ENCODE data around the gene KRTAP10-8.
"Not testable (repeated sequence)": the region's sequence is repeated elsewhere in the genome, so short reads cannot be mapped to it uniquely, and the experiment has no call there.

Gene KRTAP10-8

DNA sequence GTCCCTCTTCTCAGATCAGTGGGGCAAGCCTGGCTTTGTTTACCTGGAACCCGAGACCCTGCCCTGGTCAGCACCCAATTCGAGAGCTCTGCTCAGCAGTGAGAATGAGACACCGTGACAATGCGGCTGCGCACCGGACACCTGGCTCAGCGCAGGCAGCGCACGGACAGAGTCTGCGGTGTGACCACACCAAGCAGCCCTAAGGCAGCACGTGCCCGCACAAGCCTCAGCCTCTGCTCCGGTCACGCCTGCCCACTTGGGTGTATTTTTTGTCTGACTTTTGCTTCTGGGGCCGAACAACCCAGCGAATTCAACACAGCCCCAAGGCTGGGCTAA, 4.7 kb downstream of the KRTAP10-8 start:
- DNase-seq (ENCODE audit: low read depth in 1 of 2, low spot score in 1 of 2): no peak

DNA sequence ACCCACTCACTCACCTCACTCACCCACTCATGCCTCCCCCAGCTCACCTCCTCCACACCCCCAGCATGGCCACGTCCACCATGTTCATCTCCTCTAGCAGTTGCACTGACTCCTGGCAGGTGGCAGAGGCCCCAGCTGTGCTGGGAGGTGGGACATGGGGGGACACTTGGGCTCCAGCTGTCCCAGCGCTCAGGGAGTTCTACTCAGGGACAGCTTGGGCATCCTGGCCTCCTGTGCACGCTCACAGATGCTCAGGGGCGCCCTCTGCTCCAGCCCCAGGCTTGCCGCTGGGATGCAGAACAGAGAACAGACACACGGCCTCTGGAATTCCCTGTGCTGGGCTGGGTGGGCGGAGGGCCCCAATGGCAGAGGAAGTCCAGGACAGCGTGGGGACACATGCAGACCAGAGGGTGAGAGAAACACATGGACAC, 5.2 kb downstream of the KRTAP10-8 start:
- DNase-seq (ENCODE audit: low read depth in 1 of 2, low spot score in 1 of 2): no peak

DNA sequence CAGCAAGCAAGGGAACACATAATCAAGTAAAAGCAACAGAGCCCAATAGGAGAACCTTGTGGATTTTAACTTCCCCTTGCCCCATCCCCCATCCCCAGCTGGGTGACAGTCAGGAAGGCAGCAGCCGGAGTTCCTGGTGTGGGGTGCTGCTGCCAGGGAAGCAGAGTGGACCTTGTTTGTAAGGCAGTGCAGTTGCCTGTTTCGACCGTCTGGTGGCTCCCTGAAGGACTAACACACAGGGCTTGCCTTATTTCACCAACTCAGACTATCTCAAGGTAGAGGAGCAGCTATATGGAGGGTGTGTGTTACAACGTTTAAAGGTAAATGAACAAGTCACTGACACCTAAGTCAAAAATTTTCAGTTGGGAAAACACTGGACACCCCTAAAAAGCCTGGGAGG, 6.6 kb downstream of the KRTAP10-8 start:
- no peak for DNase-seq (ENCODE audit: low read depth in 1 of 2, low spot score in 1 of 2)

DNA sequence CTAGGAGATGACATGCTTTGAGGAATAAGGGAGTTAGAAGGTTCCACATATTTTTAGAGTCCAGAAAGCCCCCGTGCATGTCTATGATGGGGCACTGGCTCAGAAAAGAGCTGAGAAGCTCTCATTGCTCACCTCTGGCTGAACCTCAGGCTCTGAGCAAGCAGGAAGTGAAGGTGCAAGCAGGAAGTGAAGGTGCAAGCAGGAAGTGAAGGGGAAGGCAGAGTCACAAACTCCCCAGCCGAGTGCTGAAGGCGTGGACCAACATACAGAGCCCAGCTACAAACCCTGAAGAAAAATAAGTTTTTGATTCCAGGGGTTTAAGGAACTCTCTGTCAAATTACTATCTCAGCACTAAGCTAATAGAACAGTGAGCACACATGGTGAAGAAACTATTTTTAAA, 7.0 kb downstream of the KRTAP10-8 start:
- peak; percentile 26 to 34 for DNase-seq (ENCODE audit: low read depth in 1 of 2, low spot score in 1 of 2)

DNA sequence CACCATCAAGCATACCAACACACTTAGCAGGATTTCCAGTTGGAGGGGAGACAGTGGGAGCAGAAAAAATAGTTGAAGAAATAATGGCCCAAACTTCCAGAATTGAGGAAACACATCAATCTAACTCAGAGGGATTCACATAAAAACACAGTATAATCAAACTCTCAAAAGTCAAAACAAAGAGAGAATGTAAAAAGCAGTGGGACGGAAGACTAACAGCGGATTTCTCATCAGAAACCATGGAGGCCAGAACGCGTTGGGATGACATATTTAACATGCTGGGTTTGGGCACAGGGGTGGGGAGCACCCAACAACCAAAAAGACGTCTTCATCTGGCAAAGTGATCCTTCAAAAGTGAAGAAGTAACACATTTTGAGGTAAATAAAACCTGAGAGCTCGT, 8.0 kb downstream of the KRTAP10-8 start:
- DNase-seq (ENCODE audit: low read depth in 1 of 2, low spot score in 1 of 2): no peak

DNA sequence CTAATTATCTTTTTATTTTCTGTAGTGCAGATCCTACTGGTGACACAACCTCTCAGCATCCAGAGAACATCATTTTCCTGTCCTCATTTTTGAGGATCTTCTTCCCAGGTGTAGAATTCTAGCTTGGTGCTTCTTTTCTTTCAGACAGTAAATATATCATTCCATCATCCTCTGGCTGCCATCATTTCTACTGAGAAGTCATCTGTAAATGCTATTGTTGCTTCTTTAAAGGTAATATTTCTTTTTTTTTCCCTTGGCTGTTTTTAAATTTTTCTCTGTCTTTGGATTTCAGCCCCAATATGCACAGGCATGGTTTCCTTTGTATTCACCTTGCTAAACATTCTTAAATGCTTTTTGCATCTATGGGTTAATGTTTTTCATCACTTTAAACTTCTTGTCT, 11.7 kb downstream of the KRTAP10-8 start:
- DNase-seq (ENCODE audit: low read depth in 1 of 2, low spot score in 1 of 2): no peak

DNA sequence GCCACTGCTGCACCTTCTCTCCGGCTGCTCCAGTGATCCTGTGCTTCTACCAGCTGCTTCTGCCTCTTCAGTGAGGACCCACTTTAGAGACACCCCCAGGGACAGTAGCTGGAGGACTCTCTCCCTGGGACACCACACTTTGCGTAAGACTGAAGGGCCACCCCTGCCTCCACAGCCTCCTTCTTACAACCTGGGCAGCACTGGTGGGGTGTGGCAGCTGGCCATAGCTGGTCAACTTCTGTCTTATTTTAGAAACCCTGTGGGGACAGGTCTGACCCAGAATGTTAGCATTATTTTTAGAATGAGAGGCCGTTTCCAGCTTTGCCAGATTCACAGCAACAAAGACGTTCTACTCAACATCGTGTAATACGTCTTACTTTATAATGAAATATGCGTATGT, 13.9 kb downstream of the KRTAP10-8 start:
- no peak for DNase-seq (ENCODE audit: low read depth in 1 of 2, low spot score in 1 of 2)

DNA sequence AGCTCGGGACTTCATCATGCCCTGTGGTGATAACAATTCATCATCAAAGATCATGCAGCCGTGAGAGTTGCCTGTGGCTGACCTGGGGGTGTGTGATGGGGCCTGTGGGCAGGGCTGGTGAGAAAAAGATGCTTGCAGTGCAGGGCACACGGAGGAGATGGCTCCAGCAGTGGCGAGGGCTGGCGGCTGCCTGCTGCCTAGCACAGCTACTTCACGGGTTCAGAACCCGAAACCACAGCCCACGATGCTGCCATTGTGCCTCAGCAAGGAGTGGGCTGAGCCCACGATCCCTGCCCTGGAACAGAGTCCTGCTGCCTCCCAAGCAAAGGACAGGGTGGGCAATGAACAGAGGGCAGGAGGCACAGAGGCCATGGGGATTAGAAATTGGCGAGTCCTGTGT, 14.4 kb downstream of the KRTAP10-8 start:
- DNase-seq (ENCODE audit: low read depth in 1 of 2, low spot score in 1 of 2): no peak

DNA sequence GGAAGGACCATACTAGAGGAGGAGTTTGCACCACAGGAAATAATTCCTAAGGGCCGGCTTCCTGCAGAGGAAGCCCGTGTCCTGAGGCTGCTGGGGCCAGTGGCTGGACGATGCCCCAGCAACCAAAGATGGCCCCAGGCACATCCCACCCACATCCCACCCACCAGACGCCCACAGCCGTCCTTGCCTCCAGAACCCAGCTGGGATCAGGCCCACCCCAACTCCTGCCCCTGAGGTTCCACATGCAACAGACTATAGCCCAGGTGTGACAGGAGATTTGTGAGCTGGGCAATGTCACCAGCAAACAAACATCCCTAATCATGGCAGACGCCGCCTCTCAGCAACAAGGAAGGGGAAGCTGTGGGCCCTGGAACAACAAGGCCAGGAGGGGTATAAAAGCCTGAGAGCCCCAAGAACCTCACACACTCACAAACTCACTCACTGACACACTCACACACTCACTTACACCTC, 14.8 kb downstream of the KRTAP10-8 start, which contains the start of gene KRTAP10-9:
TSS of gene KRTAP10-9 (plus strand) at position 421 of the 471 bp plus-strand sequence. CDS start 79 bp downstream, outside the sequence.
- no peak for DNase-seq (ENCODE audit: low read depth in 1 of 2, low spot score in 1 of 2)

DNA sequence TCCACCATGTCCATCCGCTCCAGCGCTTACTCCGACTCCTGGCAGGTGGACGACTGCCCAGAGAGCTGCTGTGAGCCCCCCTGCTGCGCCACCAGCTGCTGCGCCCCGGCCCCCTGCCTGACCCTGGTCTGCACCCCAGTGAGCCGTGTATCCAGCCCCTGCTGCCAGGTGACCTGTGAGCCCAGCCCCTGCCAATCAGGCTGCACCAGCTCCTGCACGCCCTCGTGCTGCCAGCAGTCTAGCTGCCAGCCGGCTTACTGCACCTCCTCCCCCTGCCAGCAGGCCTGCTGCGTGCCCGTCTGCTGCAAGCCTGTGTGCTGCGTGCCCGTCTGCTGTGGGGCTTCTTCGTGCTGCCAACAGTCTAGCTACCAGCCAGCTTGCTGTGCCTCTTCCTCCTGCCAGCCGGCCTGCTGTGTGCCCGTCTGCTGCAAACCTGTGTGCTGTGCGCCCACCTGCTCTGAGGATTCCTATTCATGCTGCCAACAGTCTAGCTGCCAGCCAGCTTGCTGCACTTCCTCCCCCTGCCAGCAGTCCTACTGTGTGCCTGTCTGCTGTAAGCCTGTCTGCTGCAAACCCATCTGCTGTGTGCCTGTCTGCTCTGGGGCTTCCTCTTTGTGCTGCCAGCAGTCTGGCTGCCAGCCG, 15.4 kb downstream of the KRTAP10-8 start:
- DNase-seq (ENCODE audit: low read depth in 1 of 2, low spot score in 1 of 2): not testable (repeated sequence)

DNA sequence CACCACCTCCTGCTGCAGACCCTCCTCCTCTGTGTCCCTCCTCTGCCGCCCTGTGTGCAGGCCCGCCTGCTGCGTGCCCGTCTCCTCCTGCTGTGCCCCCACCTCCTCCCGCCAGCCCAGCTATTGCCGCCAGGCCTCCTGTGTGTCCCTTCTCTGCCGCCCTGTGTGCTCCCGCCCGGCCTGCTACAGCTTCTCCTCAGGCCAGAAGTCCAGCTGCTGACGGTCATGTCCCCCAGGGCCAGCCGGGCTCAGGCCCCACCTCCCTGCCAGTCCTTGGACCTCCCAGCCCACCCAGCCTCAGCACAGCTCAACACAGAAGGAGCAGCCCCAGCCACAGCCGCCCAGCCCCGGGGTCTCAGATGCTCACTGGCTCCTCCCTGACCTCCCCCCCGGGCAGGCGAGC, 16.0 kb downstream of the KRTAP10-8 start:
- not testable (repeated sequence) for DNase-seq (ENCODE audit: low read depth in 1 of 2, low spot score in 1 of 2)

DNA sequence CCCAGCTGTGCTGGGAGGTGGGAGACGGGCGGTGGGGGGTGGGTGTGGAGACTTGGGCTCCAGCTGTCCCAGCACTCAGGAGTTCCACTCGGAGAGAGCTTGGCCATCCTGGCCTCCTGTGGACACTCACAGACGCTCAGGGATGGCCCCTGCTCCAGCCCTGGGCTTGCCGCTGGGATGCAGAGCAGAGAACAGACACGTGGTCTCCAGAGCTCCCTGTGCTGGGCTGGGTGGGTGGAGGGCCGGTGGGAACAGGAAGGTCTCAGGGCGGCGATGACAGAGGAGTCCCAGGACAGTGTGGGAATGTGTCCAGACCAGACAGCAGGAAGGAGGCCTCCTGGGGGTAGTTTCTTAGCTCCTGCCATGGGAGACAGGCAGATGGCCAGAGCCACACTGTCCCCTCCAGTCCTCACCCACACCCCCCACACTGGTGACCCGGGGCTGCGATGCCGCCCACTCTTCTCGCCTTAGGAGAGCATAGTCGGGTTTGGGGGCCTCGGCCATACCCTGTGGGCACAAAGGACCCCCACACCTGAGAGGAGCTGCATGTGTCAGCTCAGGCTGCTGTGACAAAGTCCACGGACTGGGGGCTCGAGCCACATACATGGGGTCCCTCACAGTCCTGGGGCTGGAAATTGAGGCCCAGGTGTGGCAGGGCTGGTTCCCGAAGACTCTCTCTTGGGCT, 17.0 kb downstream of the KRTAP10-8 start:
- DNase-seq (ENCODE audit: low read depth in 1 of 2, low spot score in 1 of 2): no peak

DNA sequence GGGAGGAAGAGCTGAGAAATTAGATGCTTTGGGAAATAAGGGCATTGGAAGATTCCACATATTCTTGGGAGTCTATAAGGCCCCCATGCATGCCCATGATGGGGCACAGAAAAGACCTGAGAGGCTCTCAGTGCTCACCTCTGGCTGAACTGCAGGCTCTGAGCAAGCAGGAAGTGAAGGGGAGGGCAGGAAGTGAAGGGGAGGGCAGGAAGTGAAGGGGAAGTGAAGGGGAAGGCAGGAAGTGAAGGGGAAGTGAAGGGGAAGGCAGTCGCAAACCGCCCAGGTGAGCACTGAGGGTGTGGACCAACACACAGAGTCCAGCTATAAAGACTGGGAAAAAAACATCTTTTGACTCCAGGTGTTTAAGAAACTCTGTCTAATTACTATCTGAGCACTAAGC, 18.6 kb downstream of the KRTAP10-8 start:
- no peak for DNase-seq (ENCODE audit: low read depth in 1 of 2, low spot score in 1 of 2)

DNA sequence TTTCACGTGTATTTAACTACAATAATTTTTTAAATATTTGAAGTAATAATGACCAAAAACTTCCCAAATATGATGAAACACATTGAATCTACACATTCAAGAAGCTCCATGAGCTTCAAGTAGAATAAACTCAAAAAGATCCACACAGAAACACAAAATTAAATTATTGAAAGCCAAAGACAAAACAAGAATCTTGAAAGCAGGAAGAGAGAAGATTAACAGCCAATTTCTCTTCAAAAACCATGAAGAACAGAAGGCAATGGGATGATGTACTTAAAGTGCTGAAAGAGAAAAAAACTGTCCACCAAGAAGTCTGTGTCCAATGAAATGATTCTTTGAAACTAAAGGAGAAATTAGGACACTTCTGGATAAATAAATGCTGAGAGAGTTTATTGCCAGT, 20.2 kb downstream of the KRTAP10-8 start:
- no peak for DNase-seq (ENCODE audit: low read depth in 1 of 2, low spot score in 1 of 2)

DNA sequence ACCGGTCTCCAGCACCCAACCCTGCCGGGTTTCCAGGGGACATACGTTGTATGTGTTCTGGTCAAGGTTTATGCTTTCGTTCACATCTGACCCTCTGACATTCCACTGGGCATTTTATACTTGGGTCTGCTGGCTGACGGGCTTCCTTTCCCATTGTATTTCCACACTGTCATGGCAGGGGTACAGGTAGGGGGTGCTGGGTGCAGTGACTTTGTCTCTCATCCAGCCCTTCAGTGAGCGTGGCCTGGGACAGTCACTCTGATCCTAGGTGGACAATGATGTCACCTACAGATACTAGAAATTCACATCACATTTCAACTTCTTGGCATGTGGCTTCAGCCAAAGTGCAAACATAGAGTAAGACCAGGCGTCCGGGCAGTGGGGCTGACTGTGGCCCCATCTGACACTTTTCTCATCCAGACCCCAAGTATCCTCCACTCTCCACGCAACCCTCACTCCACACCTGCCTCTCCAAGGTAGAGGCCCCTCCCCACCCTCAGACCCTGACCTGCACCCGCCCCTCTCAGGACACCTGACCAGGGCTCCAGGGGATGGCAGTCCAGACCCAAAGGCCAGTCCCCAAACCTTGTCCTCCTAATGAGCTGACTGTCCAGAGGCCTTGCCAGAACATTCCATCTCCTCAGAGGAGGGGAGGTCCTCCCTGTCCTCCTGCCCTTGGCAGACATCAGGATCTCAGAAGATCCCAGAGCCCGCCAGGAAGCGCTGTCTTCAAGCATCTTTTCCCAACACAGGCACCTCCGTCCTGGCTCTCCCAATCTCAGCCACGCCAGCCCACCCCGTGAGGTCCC, 24.5 kb downstream of the KRTAP10-8 start:
- no peak for DNase-seq (ENCODE audit: low read depth in 1 of 2, low spot score in 1 of 2)

DNA sequence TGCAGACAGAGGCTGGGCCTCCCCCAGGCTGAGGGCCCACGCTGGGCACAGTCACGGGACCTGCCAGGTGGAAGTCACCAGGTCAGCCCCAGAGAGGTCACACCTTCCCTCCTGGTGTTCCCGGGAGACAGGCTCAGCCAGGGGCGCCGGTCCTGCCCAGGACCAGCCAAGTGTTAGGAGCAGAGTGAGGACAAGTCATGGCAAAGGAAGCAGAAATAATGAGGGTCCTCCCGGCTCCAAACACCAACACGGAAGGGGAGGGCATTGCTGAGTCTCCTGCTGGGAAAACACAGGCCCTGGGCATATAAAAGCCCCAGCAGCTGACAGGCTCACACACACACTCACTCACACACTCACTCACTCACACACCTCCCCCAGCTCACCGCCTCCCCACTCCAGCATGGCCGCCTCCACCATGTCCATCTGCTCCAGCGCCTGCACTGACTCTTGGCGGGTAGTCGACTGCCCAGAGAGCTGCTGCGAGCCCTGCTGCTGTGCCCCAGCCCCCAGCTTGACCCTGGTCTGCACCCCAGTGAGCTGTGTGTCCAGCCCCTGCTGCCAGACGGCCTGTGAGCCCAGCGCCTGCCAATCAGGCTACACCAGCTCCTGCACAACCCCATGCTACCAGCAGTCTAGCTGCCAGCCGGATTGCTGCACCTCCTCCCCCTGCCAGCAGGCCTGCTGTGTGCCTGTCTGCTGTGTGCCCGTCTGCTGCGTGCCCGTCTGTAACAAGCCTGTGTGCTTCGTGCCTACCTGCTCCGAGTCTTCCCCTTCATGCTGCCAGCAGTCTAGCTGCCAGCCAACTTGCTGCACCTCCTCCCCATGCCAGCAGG, 25.4 kb downstream of the KRTAP10-8 start, which contains the start of gene KRTAP10-10:
TSS of gene KRTAP10-10 (plus strand) at position 339 of the 833 bp plus-strand sequence. CDS start at position 401, 62 bp downstream.
- no peak for DNase-seq (ENCODE audit: low read depth in 1 of 2, low spot score in 1 of 2)

DNA sequence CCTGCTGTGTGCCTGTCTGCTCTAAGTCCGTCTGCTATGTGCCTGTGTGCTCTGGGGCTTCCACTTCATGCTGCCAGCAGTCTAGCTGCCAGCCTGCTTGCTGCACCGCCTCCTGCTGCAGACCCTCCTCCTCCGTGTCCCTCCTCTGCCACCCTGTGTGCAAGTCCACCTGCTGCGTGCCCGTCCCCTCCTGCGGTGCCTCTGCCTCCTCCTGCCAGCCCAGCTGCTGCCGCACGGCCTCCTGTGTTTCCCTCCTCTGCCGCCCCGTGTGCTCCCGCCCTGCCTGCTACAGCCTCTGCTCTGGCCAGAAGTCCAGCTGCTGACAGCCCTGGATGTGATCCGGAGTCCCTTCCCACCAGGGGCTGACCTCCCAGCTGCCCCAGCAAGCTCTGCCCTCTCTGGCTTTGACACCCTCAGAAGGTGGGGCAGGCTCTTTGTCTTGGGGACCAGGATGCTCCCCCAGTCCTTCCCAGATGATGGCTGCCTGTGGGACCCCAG, 26.0 kb downstream of the KRTAP10-8 start:
- DNase-seq (ENCODE audit: low read depth in 1 of 2, low spot score in 1 of 2): not testable (repeated sequence)

DNA sequence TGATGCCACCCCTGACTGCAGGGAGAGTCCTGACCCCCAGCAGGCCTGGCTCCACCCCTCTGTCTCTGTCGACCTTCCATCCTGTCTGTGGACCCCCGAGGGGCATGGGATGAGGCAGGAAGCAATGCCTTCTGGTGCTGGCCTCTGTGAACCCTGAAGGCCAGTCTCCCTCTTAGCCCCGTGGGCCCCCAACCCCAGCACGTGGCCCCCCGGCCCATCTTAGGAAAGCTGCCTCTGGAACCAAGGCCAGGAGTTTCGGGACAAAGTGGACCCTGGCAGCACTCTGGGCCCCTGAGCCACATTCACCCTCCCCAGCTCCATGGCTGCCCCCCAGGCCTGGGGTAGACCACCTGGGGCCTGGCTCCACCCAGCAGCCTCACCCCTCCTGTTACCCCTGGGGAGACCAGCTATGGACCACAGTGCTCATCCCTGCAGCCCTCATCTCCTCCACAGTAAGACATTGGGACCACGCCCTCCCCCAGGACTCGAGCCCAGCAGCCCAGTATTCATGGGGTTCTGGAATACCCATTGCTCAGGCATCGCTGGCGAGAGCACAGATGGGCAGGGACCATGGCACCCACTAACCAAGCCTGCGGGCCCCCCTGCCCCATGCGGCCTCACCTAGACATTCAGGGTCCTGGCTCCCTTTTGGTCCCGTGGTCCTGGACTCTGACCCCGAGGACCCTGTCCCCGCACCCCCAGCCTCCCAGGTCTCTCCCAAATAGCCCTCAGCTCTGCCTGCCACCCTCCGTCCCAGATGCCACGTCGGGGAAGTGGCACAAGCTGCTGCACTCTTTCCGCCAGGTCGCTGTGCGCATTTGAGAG, 26.8 kb downstream of the KRTAP10-8 start:
- DNase-seq (ENCODE audit: low read depth in 1 of 2, low spot score in 1 of 2): not testable (repeated sequence)

DNA sequence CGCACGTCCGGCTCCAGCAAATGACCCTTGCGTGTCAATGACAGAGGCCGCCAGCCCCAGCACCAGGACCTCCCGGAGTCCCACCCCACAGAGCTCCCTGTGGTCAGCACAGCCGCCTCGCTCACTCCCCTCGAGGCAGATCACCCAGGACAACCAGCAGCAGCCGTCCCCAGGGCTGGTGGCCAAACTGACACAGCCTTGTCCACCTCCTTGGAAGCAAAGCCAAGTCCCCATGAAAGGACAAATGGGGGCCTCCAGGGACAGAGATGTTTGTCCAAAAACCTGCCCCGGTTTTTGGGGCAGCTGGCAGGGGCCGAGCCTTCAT, 27.4 kb downstream of the KRTAP10-8 start:
- no peak for DNase-seq (ENCODE audit: low read depth in 1 of 2, low spot score in 1 of 2)

DNA sequence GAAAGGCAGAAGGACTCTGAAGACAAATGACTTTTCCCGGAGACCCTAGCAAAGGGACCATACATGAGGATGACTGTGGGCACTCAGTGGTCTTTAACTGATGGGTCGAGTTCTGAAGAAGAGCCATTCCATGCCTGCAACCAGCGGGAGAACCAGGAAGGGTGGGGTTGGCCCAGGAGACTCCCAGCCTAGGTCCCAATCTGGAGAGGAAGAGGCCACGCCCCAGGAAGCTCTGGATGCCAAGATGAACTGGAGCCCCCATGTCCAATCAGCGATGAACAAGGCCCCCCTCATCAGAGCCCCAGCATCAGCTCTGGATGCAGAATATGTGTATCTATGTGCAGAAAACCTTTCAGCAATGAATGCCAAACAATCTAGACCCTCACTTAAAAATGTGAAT, 28.9 kb downstream of the KRTAP10-8 start:
- no peak for DNase-seq (ENCODE audit: low read depth in 1 of 2, low spot score in 1 of 2)
